ENCODE data around the gene EPG5. TPM values are rescaled to one million over a fixed set of nuclear protein-coding genes. Genes with fewer than 3 reads are reported as not detected.
"Not testable (repeated sequence)": the region's sequence is repeated elsewhere in the genome, so short reads cannot be mapped to it uniquely, and the experiment has no call there.

EPG5 gene
- total RNA-seq, 1 experiment from 2014 or later = 12.9 TPM

GRCh38 chr18:45828917-45829811 is 138.0 kb downstream of the EPG5 start:
- Histone ChIP-seq H3K27ac (ENCODE audit: low read length) (no peak overlapping the region), H3K4me1 (ENCODE audit: control insufficient read depth, insufficient read depth, low read length) (no peaks in the 10 kb centered on the region), H3K4me3 (ENCODE audit: low read depth in 2 of 2, low read length in 2 of 2) (no peak overlapping the region), H3K27me3 (ENCODE audit: control insufficient read depth, insufficient read depth, low read length) (no peaks in the 10 kb centered on the region), H3K9me3 (ENCODE audit: control insufficient read depth, insufficient read depth, low read depth, low read length) (no peaks in the 10 kb centered on the region), H3K36me3 (ENCODE audit: control insufficient read depth, insufficient read depth, low read length) (no peaks in the 10 kb centered on the region)
- TF ChIP-seq TCF7L2 (IDR thresholded peaks at IDR 0.05; ENCODE audit: low read depth, low read length) (no peak), SIN3A (IDR thresholded peaks at IDR 0.05; ENCODE audit: borderline replicate concordance, insufficient read depth, low read depth, low read length) (no peak), REST (IDR thresholded peaks at IDR 0.05; ENCODE audit: insufficient read depth in 1 of 2, low read depth in 2 of 2, low read length in 1 of 2) (no peak), POLR2AphosphoS5 (IDR thresholded peaks at IDR 0.05; ENCODE audit: low read depth, low read length) (no peak)
- TF ChIP-seq, protein P1, sequence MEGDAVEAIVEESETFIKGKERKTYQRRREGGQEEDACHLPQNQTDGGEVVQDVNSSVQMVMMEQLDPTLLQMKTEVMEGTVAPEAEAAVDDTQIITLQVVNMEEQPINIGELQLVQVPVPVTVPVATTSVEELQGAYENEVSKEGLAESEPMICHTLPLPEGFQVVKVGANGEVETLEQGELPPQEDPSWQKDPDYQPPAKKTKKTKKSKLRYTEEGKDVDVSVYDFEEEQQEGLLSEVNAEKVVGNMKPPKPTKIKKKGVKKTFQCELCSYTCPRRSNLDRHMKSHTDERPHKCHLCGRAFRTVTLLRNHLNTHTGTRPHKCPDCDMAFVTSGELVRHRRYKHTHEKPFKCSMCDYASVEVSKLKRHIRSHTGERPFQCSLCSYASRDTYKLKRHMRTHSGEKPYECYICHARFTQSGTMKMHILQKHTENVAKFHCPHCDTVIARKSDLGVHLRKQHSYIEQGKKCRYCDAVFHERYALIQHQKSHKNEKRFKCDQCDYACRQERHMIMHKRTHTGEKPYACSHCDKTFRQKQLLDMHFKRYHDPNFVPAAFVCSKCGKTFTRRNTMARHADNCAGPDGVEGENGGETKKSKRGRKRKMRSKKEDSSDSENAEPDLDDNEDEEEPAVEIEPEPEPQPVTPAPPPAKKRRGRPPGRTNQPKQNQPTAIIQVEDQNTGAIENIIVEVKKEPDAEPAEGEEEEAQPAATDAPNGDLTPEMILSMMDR (IDR thresholded peaks at IDR 0.05) = no peak
- intact Hi-C loops (cut with micrococcal nuclease; ENCODE audit: unreplicated experiment) (no loop called here), in situ Hi-C loops (cut with HindIII; ENCODE audit: low pct_unique_long_range_greater_than_20kb, low sequenced_read_pairs) (no loop called here)
- DNase-seq (ENCODE audit: low read depth, low spot score) (no peak), ATAC-seq (no peak)
- BruUV-seq (replicated peaks) = no TSS peak
- ChIA-PET CTCF (interaction anchor here (0.7 kb wide), 1 partner anchor 36 kb away, joined by 3 read pairs; no protein-coding TSS in a partner anchor), POLR2A (no interaction called here)

DNA sequence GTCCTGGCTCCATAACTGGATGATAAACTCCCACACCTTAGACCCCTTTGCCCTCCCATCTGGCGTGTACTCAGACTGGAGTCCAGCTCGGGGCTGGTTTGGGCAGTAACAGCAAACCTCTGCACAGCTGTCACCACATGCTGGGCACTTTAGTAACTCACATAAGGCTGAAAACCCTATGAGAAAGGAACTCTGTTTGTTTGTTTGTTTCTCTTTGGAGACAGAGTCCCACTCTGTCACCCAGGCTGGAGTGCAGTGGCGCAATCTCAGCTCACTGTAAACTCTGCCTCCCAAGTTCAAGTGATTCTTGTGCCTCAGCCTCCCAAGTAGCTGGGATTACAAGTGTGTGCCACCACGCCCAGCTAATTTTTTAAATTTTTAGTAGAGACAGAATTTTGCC is 140.4 kb downstream of the EPG5 start:
- intact Hi-C loops (cut with micrococcal nuclease; ENCODE audit: unreplicated experiment); in situ Hi-C loops (cut with HindIII; ENCODE audit: low pct_unique_long_range_greater_than_20kb, low sequenced_read_pairs); H3K36me3 ChIP-seq (ENCODE audit: control insufficient read depth, insufficient read depth, low read length); H3K9me3 ChIP-seq (ENCODE audit: control insufficient read depth, insufficient read depth, low read depth, low read length); H3K27ac ChIP-seq (ENCODE audit: low read length); POLR2A ChIA-PET; H3K4me3 ChIP-seq (ENCODE audit: low read depth in 2 of 2, low read length in 2 of 2); BruUV-seq (replicated peaks); CTCF ChIA-PET; H3K27me3 ChIP-seq (ENCODE audit: control insufficient read depth, insufficient read depth, low read length); DNase-seq (ENCODE audit: low read depth, low spot score); H3K4me1 ChIP-seq (ENCODE audit: control insufficient read depth, insufficient read depth, low read length); ATAC-seq: not testable (repeated sequence)

DNA sequence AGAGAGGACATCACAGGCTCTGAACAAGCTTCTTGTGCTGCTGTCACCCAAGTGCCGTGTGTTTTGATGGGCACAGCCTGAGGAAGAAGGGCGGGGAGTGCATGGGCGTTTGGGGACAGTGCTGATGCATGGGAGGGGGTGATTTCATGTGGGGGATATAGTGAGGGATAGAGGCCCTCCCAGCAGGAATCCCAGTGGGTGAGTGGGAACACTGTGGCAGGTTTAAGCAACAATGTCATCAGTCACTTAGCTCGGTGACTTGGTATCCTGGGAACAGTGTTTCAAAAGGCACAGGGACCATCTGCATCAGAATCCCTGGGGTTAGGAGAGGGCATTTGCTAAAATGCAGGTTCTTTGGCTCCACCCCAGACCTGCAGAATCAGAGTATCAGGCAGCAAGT is 141.0 kb downstream of the EPG5 start:
- DNase-seq (ENCODE audit: low read depth, low spot score) (no peak), ATAC-seq (no peak)
- Histone ChIP-seq H3K9me3 (ENCODE audit: control insufficient read depth, insufficient read depth, low read depth, low read length) (no peaks in the 10 kb centered on the region), H3K36me3 (ENCODE audit: control insufficient read depth, insufficient read depth, low read length) (no peaks in the 10 kb centered on the region), H3K4me3 (ENCODE audit: low read depth in 2 of 2, low read length in 2 of 2) (no peak overlapping the region), H3K27me3 (ENCODE audit: control insufficient read depth, insufficient read depth, low read length) (no peaks in the 10 kb centered on the region), H3K4me1 (ENCODE audit: control insufficient read depth, insufficient read depth, low read length) (no peaks in the 10 kb centered on the region), H3K27ac (ENCODE audit: low read length) (no peak overlapping the region)
- CTCF ChIA-PET = no interaction called here
- POLR2A ChIA-PET = no interaction called here
- TF ChIP-seq SIN3A (IDR thresholded peaks at IDR 0.05; ENCODE audit: borderline replicate concordance, insufficient read depth, low read depth, low read length) = no peak
- TF ChIP-seq REST (IDR thresholded peaks at IDR 0.05; ENCODE audit: insufficient read depth in 1 of 2, low read depth in 2 of 2, low read length in 1 of 2) = no peak
- TF ChIP-seq POLR2AphosphoS5 (IDR thresholded peaks at IDR 0.05; ENCODE audit: low read depth, low read length) = no peak
- TF ChIP-seq, protein P1 (IDR thresholded peaks at IDR 0.05) = no peak
- TF ChIP-seq TCF7L2 (IDR thresholded peaks at IDR 0.05; ENCODE audit: low read depth, low read length) = no peak
- intact Hi-C loops (cut with micrococcal nuclease; ENCODE audit: unreplicated experiment) (no loop called here), in situ Hi-C loops (cut with HindIII; ENCODE audit: low pct_unique_long_range_greater_than_20kb, low sequenced_read_pairs) (no loop called here)
- no TSS peak for BruUV-seq (replicated peaks)

All from Panc1 (cell line).